K562 (cell line): ENCODE measurements around the gene NDUFC2. TPM values are rescaled to one million over a fixed set of nuclear protein-coding genes. Genes with fewer than 3 reads are reported as not detected.
A peak's percentile ranks its signal among the peaks of the same experiment; 100 is the strongest.

ENCODE experiments used
- CHD4 ChIP-seq: fragments of 200-600 bp; sonication (generic); IDR thresholded peaks from 3 replicates; pipeline ENCODE4 v1.6.1; 2012; ENCODE audit warnings: low read depth, mild to moderate bottlenecking, mixed read lengths, low read length, inconsistent platforms; ENCODE audit not compliant: insufficient read depth, insufficient replicate concordance, poor library complexity, severe bottlenecking
- COPS2 ChIP-seq: fragments of 450-650 bp; conservative IDR thresholded peaks from 2 replicates; pipeline ENCODE4 v1.6.1; 2016; ENCODE audit warnings: mild to moderate bottlenecking, moderate library complexity
- FIP1L1 ChIP-seq: fragments of 200-400 bp; formaldehyde crosslinking; IDR thresholded peaks from 2 replicates; pipeline ENCODE4 v1.6.1; 2018; ENCODE audit warnings: mild to moderate bottlenecking, low read depth, low read length; ENCODE audit not compliant: poor library complexity, severe bottlenecking
- GABPA ChIP-seq: fragments of 200-800 bp; sonication (Bioruptor generic); conservative IDR thresholded peaks from 2 replicates; pipeline ENCODE4 v1.6.1; 2016; ENCODE audit warnings: low read depth, missing genetic modification characterization, missing compliant biosample characterization
- GTF3C2 ChIP-seq: IDR thresholded peaks from 3 replicates; pipeline ENCODE4 v1.6.1; 2011; ENCODE audit warnings: borderline replicate concordance, mild to moderate bottlenecking, moderate library complexity; ENCODE audit not compliant: insufficient read length; ENCODE audit errors: extremely low read depth
- HCFC1 ChIP-seq: IDR thresholded peaks from 2 replicates; pipeline ENCODE4 v1.6.1; 2012; ENCODE audit warnings: low read depth, low read length, improper control_type of control experiment
- LARP7 ChIP-seq: fragments of 450-650 bp; IDR thresholded peaks from 2 replicates; pipeline ENCODE4 v1.6.1; 2016
- MAFG ChIP-seq: fragments of 450-650 bp; conservative IDR thresholded peaks from 2 replicates; pipeline ENCODE4 v1.6.1; 2016; ENCODE audit warnings: missing genetic modification characterization, missing compliant biosample characterization
- PML ChIP-seq: IDR thresholded peaks from 2 replicates; pipeline ENCODE4 v1.6.1; 2012; ENCODE audit warnings: low read length, inconsistent platforms
- STAT5B ChIP-seq: fragments of 250-450 bp; sonication (Bioruptor Pico); IDR thresholded peaks from 2 replicates; pipeline ENCODE4 v1.8.0; 2021; ENCODE audit warnings: mild to moderate bottlenecking, inconsistent platforms
- THRAP3 ChIP-seq: fragments of 450-650 bp; IDR thresholded peaks from 2 replicates; pipeline ENCODE4 v1.6.1; 2016; ENCODE audit warnings: mild to moderate bottlenecking, inconsistent platforms, borderline replicate concordance
- ZNF274 ChIP-seq: IDR thresholded peaks from 2 replicates; pipeline ENCODE4 v1.6.1; 2011; ENCODE audit warnings: low read depth, mild to moderate bottlenecking, low read length, moderate library complexity, borderline replicate concordance
- ZNF316 ChIP-seq: fragments of 450-650 bp; IDR thresholded peaks from 2 replicates; pipeline ENCODE4 v1.6.1; 2016
- polyA plus RNA-seq, 8 experiments: library from polyadenylated mRNA; depleted of rRNA in 4 of 8; stranded (reverse) in 5 of 8; unstranded in 3 of 8; fragments of >200 nt; fragmentation: Nextera tagmentation in 2 of 8; fragmentation: Illumina TruSeq in 1 of 8; extraction: Ambion mirVana in 2 of 8; extraction: Trizol in 1 of 8; gene quantifications; 2 replicates each; pipeline versions ENCODE4 v1.2.1 to v1.2.3, GENCODE V29; 2011 to 2014; ENCODE audit warnings: inconsistent platforms in 1 of 8, missing spikeins in 1 of 8
- total RNA-seq, 7 experiments: library from RNA; depleted of rRNA in 6 of 7; stranded (reverse); fragments of >200 nt in 6 of 7; fragmentation: Illumina TruSeq in 2 of 7; extraction: Trizol in 2 of 7; gene quantifications; 2 replicates each; pipeline versions ENCODE4 v1.2.1 to v1.2.3, GENCODE V29; 2011 to 2021; ENCODE audit warnings: low replicate concordance in 1 of 7

NDUFC2 gene
- total and polyA plus RNA-seq, 9 of the 15 experiments (the other 6 are each of a cell fraction or from before 2014, with no cell fraction given) = 168 to 1,119 (median 442) TPM

- peak; percentile 73; the same call in 1 of the 2 replicates for TF ChIP-seq PML
- no peak for TF ChIP-seq CHD4
- TF ChIP-seq STAT5B (CRISPR knock-in tag) = no peak
- TF ChIP-seq GTF3C2 = no peak
- no peak for TF ChIP-seq ZNF316
- TF ChIP-seq HCFC1 = peak; percentile 86
- TF ChIP-seq FIP1L1 = peak; percentile 94
- no peak for TF ChIP-seq LARP7
- no peak for TF ChIP-seq MAFG (tag)
- no peak for TF ChIP-seq COPS2
- no peak for TF ChIP-seq THRAP3
- no peak for TF ChIP-seq ZNF274
- peak; percentile 90 for TF ChIP-seq GABPA
Observed at GRCh38 chr11:78079232-78080083, at the start of gene NDUFC2 (continued).
